GM23338 (cell line): Measurements from ENCODE around the gene FOXP1.

ENCODE experiments used
- CTCF ChIP-seq, 2 experiments: fragments of 200-600 bp in 1 of 2; sonication (generic) in 1 of 2; conservative IDR thresholded peaks; 2 replicates each; pipeline versions ENCODE4 v1.5.1 to v1.6.1; 2016 to 2017; ENCODE audit warnings: antibody characterized with exemption in 2 of 2, low read depth in 2 of 2, mild to moderate bottlenecking in 2 of 2, moderate library complexity in 1 of 2
- JUNB ChIP-seq: IDR thresholded peaks from one replicate; pipeline ENCODE4 v1.6.1; 2016; ENCODE audit warnings: antibody characterized with exemption; ENCODE audit not compliant: unreplicated experiment
- POLR2AphosphoS5 ChIP-seq: IDR thresholded peaks from 2 replicates; pipeline ENCODE4 v1.6.1; 2016; ENCODE audit warnings: antibody characterized with exemption, low read depth

DNA sequence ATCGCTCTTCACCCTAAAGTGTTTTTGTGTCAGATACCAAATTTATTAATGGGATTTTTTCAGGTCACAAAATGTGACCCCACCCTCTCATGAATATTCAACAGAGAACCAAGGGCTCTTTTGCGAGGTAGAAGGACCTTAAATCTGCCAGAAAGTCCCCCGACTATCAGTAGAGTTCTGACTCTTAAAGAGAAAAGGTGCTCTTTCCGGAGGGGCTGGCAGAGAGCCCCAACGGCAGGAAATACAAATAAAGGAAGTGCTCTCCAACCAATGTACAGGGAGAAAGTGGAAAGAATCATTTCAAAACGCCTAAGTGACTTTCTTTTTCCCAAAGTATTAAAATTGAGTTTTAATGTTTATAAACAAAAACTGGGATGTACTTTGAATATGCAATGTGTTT lies 517.2 kb downstream of the FOXP1 start:
- no peak for TF ChIP-seq CTCF (conservative IDR thresholded peaks at IDR 0.05; ENCODE audit: low read depth in 2 of 2)
- no peak for TF ChIP-seq POLR2AphosphoS5
- TF ChIP-seq JUNB, result no peak
